ENCODE data around the gene VIPR2.
"Not testable (repeated sequence)": the region's sequence is repeated elsewhere in the genome, so short reads cannot be mapped to it uniquely, and the experiment has no call there.

- TF ChIP-seq CTCF, POLR2A (IDR thresholded peaks at IDR 0.05): not testable (repeated sequence)
Measured at GRCh38 chr7:159163703-159164301, 19.1 kb upstream of the VIPR2 start.
